Smooth muscle cell (in vitro differentiated cells): ENCODE data around the gene RNF10. TPM values are rescaled to one million over a fixed set of nuclear protein-coding genes. Genes with fewer than 3 reads are reported as not detected.

Source experiments
- DNase-seq: peaks from one replicate; lab custom pipeline; 2025; ENCODE audit not compliant: unreplicated experiment; lab: John Stamatoyannopoulos, UW
- H2AFZ ChIP-seq: fragments of 200-600 bp; sonication (generic); 2 replicates; pipeline ENCODE4 v1.6.0; 2016; ENCODE audit warnings: antibody characterized with exemption, low read depth, mild to moderate bottlenecking
- H3F3A ChIP-seq: fragments of 200-600 bp; sonication (generic); 2 replicates; pipeline ENCODE4 v1.6.0; 2017; ENCODE audit warnings: antibody characterized with exemption, low read depth
- H3K27ac ChIP-seq: fragments of 200-600 bp; sonication (generic); 2 replicates; pipeline ENCODE4 v1.5.1; 2016; ENCODE audit warnings: low read depth, mild to moderate bottlenecking
- H3K27me3 ChIP-seq: fragments of 200-600 bp; sonication (generic); 2 replicates; pipeline ENCODE4 v1.6.1; 2016; ENCODE audit warnings: low read depth, mild to moderate bottlenecking
- H3K36me3 ChIP-seq: fragments of 200-600 bp; sonication (generic); 2 replicates; pipeline ENCODE4 v1.5.1; 2016; ENCODE audit warnings: low read depth
- H3K4me1 ChIP-seq: fragments of 200-600 bp; sonication (generic); 2 replicates; pipeline ENCODE4 v1.5.1; 2016; ENCODE audit warnings: low read depth
- H3K4me2 ChIP-seq: fragments of 200-600 bp; sonication (generic); 2 replicates; pipeline ENCODE4 v1.6.0; 2016; ENCODE audit warnings: mild to moderate bottlenecking
- H3K4me3 ChIP-seq: fragments of 200-600 bp; sonication (generic); 2 replicates; pipeline ENCODE4 v1.5.1; 2016; ENCODE audit warnings: mild to moderate bottlenecking
- H3K79me2 ChIP-seq: fragments of 200-600 bp; sonication (generic); 2 replicates; pipeline ENCODE4 v1.6.0; 2016; ENCODE audit warnings: low read depth, mild to moderate bottlenecking
- H3K9ac ChIP-seq: fragments of 200-600 bp; sonication (generic); 2 replicates; pipeline ENCODE4 v1.6.0; 2016; ENCODE audit warnings: low read depth
- H3K9me3 ChIP-seq: fragments of 200-600 bp; sonication (generic); replicated peaks from 2 replicates; pipeline ENCODE4 v1.5.1; 2016; ENCODE audit warnings: low read depth
- H4K20me1 ChIP-seq: fragments of 200-600 bp; sonication (generic); 2 replicates; pipeline ENCODE4 v1.6.0; 2016; ENCODE audit warnings: low read depth
- WGBS: methylation state at CpG from one replicate; pipeline ENCODE4 v1.1.7; 2016; ENCODE audit warnings: low lambda C conversion rate; 5-methylcytosine and 5-hydroxymethylcytosine counted together
- polyA plus RNA-seq: library from polyadenylated mRNA; unstranded; fragments of >200 nt; fragmentation: Nextera tagmentation; extraction: Ambion mirVana; gene quantifications from 2 replicates; pipeline ENCODE4 v1.2.1, GENCODE V29; 2016
- total RNA-seq: library from RNA; depleted of rRNA; stranded (reverse); fragments of >200 nt; gene quantifications from 2 replicates; pipeline ENCODE4 v1.2.3, GENCODE V29; 2014
- TF ChIP-seq, protein P1 (sequence below): fragments of 200-600 bp; sonication (generic); IDR thresholded peaks from 2 replicates; pipeline ENCODE4 v1.5.1; 2017; ENCODE audit warnings: borderline replicate concordance, mild to moderate bottlenecking, antibody characterized with exemption; ENCODE audit not compliant: insufficient read depth, poor library complexity, severe bottlenecking

Gene RNF10
- total and polyA plus RNA-seq, 2 experiments from 2014 or later: 63.2 to 115 TPM

DNA sequence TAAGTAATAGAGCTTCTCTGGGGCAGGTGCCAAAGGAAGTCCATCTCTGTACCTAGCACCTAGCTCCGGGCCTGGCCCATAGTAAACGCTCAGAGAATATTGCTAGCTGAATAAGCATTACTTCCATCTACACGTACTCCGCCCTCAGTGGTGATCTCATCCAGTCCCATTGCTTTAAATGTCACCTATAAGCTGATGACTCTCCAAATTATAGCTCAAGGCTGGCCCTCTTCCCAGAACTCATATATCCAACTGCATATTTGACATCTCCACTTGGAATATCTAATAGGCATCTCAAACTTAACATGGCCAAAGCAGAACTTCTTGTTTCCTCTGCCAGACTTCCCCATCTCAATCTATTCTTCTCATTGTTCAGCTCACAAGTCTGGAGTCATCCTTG, 45.1 kb upstream of the RNF10 start:
- no peaks in the 10 kb centered on the region for H3K27me3 ChIP-seq

DNA sequence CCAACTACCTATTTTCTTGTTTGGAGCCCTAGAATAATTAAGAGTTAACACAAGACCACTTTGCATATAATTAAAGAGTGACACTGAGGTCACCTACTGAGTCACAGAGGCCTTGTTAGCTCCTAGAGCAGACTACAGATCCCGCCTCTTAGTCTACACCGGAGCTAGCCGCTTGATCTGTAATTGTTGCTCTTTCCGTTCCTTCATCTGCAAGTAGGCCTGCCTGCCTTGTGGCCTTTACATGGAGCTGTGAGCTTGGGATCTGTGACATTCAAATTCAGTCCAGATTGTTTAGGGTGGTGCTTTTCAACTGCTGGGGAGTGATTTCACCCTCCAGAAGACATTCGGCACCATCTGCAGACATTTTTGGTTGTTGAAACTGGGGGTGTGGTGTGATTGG, 43.8 kb upstream of the RNF10 start:
- no peaks in the 10 kb centered on the region for H3F3A ChIP-seq
- no peak overlapping the region for H3K4me2 ChIP-seq
- H2AFZ ChIP-seq: no peak overlapping the region
- TF ChIP-seq, protein P1, sequence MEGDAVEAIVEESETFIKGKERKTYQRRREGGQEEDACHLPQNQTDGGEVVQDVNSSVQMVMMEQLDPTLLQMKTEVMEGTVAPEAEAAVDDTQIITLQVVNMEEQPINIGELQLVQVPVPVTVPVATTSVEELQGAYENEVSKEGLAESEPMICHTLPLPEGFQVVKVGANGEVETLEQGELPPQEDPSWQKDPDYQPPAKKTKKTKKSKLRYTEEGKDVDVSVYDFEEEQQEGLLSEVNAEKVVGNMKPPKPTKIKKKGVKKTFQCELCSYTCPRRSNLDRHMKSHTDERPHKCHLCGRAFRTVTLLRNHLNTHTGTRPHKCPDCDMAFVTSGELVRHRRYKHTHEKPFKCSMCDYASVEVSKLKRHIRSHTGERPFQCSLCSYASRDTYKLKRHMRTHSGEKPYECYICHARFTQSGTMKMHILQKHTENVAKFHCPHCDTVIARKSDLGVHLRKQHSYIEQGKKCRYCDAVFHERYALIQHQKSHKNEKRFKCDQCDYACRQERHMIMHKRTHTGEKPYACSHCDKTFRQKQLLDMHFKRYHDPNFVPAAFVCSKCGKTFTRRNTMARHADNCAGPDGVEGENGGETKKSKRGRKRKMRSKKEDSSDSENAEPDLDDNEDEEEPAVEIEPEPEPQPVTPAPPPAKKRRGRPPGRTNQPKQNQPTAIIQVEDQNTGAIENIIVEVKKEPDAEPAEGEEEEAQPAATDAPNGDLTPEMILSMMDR: no peak
- H3K9me3 ChIP-seq: no peaks in the 10 kb centered on the region
- H3K27me3 ChIP-seq: no peaks in the 10 kb centered on the region
- no peak overlapping the region for H3K4me3 ChIP-seq
- 89% methylated on average over 5 of the region's 5 CpGs for WGBS
- no peak for DNase-seq
- H3K27ac ChIP-seq: no peak overlapping the region
- H3K4me1 ChIP-seq: peaks cover 8% of the 10 kb centered on the region
- no peaks in the 10 kb centered on the region for H4K20me1 ChIP-seq
- H3K9ac ChIP-seq: no peak overlapping the region
- H3K79me2 ChIP-seq: peaks cover 14% of the 10 kb centered on the region
- H3K36me3 ChIP-seq: no peaks in the 10 kb centered on the region

More for the DNA sequence above, 45.1 kb upstream of the RNF10 start:
- Histone ChIP-seq H3K4me2 (no peak overlapping the region), H3K4me1 (no peaks in the 10 kb centered on the region), H3K79me2 (peaks cover 3% of the 10 kb centered on the region), H3K4me3 (no peak overlapping the region), H3K9ac (no peak overlapping the region), H3K27ac (no peak overlapping the region), H3K36me3 (no peaks in the 10 kb centered on the region), H3F3A (no peaks in the 10 kb centered on the region), H3K9me3 (no peaks in the 10 kb centered on the region), H4K20me1 (no peaks in the 10 kb centered on the region), H2AFZ (no peak overlapping the region)
- 93% methylated on average over 4 of the region's 4 CpGs for whole genome bisulfite sequencing
- TF ChIP-seq, protein P1: no peak
- DNase-seq: no peak

DNA sequence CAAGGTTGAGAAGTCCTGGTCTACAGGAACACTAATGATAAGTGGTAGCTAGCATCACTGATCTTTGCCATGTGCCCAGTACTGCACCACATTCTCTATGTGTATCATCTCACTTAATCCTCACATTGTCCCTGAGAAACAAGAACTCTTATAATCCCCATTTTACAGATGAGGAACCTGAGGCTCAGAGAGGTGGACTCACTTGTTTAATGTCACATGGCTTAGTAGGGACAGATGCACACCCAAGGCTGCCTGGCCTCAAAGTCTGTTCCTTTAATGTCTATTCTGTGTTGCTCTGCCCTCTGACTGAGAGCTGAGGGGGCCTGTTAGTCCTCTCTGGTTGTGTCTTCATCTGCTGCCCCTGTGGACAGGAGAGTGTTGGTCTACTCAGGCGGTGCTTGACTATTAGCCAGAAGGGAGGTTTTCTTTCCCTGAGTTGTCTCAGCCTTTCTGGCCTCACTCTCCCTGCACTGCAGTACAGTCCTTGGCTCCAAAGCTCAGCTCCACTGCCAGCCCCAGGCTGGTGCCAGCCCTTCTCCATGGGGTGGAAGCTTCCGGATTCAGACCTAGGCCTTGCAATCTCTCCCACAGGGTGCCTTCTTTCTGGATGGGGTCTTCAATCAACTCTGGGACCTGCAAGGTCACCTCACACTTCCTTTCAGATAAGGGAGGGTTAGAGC, 43.2 kb upstream of the RNF10 start:
- no peaks in the 10 kb centered on the region for H3K27me3 ChIP-seq
- no peaks in the 10 kb centered on the region for H3K9me3 ChIP-seq
- no peaks in the 10 kb centered on the region for H3F3A ChIP-seq
- no peaks in the 10 kb centered on the region for H4K20me1 ChIP-seq
- H3K36me3 ChIP-seq: no peaks in the 10 kb centered on the region
- no peak overlapping the region for H3K4me3 ChIP-seq
- 98% methylated on average over 2 of the region's 2 CpGs for WGBS
- no peak overlapping the region for H3K4me2 ChIP-seq
- H3K27ac ChIP-seq: no peak overlapping the region
- peaks cover 10% of the 10 kb centered on the region for H3K4me1 ChIP-seq
- TF ChIP-seq, protein P1: no peak
- no peak for DNase-seq
- H2AFZ ChIP-seq: no peak overlapping the region
- H3K9ac ChIP-seq: no peak overlapping the region
- H3K79me2 ChIP-seq: peaks cover 12% of the 10 kb centered on the region
